ENCODE data around the gene TTC34.
A peak's percentile ranks its signal among the peaks of the same experiment; 100 is the strongest.

The TTC34 gene

GRCh38 chr1:2606396-2606880 is 195.1 kb downstream of the TTC34 start:
- Mint-ChIP-seq H3K4me3 (no peak overlapping the region), H3K9me3 (no peaks in the 10 kb centered on the region), H3K36me3 (ENCODE audit: low read depth) (no peaks in the 10 kb centered on the region), H3K27ac (no peak overlapping the region), H3K4me1 (ENCODE audit: low read depth) (no peaks in the 10 kb centered on the region), H3K27me3 (no peaks in the 10 kb centered on the region)
- DNase-seq, result peak; percentile 25

DNA sequence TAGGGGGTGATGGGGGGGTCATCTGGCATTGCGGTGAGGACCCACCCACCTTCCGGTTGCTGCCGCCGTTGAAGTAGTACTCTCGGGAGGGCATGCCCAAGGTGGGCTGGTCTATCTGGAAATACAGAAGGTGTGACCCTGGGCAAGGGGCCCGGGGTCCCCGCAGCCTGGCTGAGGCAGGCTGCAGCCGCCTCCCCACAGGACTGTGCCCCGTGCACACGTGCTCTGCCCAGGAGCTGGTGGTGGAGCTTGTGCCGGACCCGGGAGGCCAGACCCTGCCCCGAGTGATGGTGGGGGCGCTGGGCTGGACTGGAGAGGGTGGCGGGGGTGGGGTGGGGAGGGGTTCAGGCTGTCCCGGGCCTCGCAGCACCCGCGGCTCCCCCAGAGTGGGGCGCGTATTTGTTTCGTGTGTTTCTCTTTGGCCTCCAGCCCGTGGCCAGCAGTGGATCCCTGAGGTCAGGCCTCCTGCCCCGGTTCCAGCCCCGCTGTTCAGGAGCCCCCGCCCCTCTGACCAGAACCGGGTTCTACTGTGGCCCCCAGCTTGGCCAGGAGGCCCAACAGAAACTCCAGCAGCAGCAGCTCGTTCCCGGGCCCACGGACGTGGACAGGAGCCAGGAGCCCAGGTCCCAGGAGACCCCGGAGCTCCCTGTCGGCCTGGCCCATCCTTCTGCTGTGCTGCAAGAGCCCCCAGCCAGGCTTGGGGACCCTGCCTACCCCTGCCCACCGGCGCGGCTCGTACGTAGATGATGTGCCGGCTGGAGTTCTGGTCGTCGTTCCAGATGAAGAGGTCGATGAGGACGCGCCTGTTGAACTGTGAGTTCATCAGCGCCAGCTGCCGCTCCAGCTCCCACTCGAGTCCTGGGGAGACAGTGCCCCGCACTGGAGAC is 195.7 kb downstream of the TTC34 start:
- DNase-seq, result peak; percentile 12
- H3K27me3 Mint-ChIP-seq, result no peaks in the 10 kb centered on the region
- no peaks in the 10 kb centered on the region for H3K36me3 Mint-ChIP-seq (ENCODE audit: low read depth)
- no peak overlapping the region for H3K4me3 Mint-ChIP-seq
- no peak overlapping the region for H3K27ac Mint-ChIP-seq
- H3K4me1 Mint-ChIP-seq (ENCODE audit: low read depth), result no peaks in the 10 kb centered on the region
- H3K9me3 Mint-ChIP-seq, result no peaks in the 10 kb centered on the region

DNA sequence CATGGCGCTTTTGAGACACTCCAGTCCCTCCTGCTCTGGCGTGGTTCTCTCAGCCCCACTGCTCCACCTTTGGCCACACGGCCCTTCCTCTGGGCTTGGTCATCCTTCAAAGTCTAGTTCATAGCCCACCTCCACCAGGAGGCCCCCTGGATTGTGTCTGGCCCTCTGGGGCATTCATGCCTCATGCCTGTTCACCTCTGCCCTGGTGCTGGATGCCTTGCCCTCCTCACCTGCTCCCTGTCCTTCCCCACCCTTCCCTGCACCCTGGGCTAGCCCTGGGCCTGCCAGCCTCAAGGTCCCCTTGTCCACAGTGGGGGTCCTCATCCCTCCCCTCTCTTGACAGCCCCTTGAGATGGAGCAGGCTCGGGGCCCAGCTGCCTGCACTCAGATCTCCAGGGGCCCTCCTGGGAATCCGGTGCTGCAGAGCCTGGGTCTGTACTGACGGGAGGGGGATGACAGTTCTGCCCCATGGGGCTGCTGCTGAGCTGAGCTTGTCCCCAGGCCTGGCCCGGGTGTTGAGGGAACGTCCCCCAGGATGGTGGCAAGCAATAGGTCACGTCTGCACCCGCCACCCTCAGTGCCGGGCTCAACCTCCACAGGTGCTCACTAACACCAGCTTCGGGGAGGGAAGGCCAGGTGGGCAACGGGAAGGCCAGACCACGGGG is 196.5 kb downstream of the TTC34 start:
- H3K36me3 Mint-ChIP-seq (ENCODE audit: low read depth), result no peaks in the 10 kb centered on the region
- H3K27me3 Mint-ChIP-seq, result no peaks in the 10 kb centered on the region
- H3K27ac Mint-ChIP-seq, result no peak overlapping the region
- H3K4me1 Mint-ChIP-seq (ENCODE audit: low read depth), result no peaks in the 10 kb centered on the region
- no peak overlapping the region for H3K4me3 Mint-ChIP-seq
- no peak for DNase-seq
- no peaks in the 10 kb centered on the region for H3K9me3 Mint-ChIP-seq

DNA sequence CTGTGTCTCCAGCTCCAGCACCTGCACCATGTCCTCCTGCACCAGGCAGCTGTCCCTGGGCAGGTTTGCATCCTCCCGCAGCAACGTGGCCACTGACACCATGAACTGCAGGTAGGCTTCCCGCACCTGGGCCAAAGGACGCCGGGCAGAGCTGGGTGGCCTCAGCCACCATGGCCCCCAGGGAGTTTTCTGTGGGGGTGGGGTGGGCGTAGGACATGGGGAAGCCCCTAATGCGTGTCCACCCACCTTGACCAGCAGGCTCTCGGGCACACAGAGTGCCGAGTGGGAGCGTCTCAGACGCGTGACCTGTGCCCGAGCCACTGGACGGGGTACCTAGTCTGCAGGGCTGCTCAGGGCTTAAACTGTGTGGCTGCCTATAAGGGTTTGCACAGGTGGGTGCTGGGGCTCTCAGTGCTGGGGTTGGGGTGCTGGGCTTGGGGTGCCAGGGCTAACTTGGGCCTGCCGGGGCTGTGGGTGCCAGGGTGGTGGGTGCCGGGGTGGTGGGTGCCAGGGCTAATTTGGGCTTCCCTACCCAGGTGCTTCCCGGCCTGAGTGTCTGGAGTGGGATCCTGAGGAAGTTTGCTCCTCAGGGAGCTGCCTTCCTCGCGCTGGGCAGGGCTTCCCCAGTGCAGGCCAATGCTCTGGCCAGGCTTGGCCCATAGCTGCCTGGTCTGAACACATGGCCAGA is 197.2 kb downstream of the TTC34 start:
- Mint-ChIP-seq H3K27ac (no peak overlapping the region), H3K9me3 (no peaks in the 10 kb centered on the region), H3K27me3 (no peaks in the 10 kb centered on the region), H3K4me1 (ENCODE audit: low read depth) (no peaks in the 10 kb centered on the region), H3K4me3 (no peak overlapping the region), H3K36me3 (ENCODE audit: low read depth) (no peaks in the 10 kb centered on the region)
- no peak for DNase-seq

GRCh38 chr1:2603521-2604155 is 197.9 kb downstream of the TTC34 start:
- no peak for DNase-seq
- H3K36me3 Mint-ChIP-seq (ENCODE audit: low read depth), result no peaks in the 10 kb centered on the region
- H3K27ac Mint-ChIP-seq, result no peak overlapping the region
- H3K4me1 Mint-ChIP-seq (ENCODE audit: low read depth), result no peaks in the 10 kb centered on the region
- peaks cover under 1% of the 10 kb centered on the region for H3K9me3 Mint-ChIP-seq
- no peaks in the 10 kb centered on the region for H3K27me3 Mint-ChIP-seq
- H3K4me3 Mint-ChIP-seq, result no peak overlapping the region

- H3K9me3 Mint-ChIP-seq, result peaks cover 2% of the 10 kb centered on the region
- no peak overlapping the region for H3K27ac Mint-ChIP-seq
- no peak overlapping the region for H3K4me3 Mint-ChIP-seq
- no peaks in the 10 kb centered on the region for H3K27me3 Mint-ChIP-seq
- DNase-seq, result no peak
- H3K4me1 Mint-ChIP-seq (ENCODE audit: low read depth), result no peaks in the 10 kb centered on the region
- H3K36me3 Mint-ChIP-seq (ENCODE audit: low read depth), result no peaks in the 10 kb centered on the region
These were observed 198.5 kb downstream of the TTC34 start for GRCh38 chr1:2602866-2603520.

- H3K27me3 Mint-ChIP-seq, result no peaks in the 10 kb centered on the region
- no peaks in the 10 kb centered on the region for H3K36me3 Mint-ChIP-seq (ENCODE audit: low read depth)
- H3K27ac Mint-ChIP-seq, result no peak overlapping the region
- peaks cover 2% of the 10 kb centered on the region for H3K9me3 Mint-ChIP-seq
- no peak for DNase-seq
- H3K4me3 Mint-ChIP-seq, result no peak overlapping the region
- no peaks in the 10 kb centered on the region for H3K4me1 Mint-ChIP-seq (ENCODE audit: low read depth)
These were observed 199.1 kb downstream of the TTC34 start for GRCh38 chr1:2602311-2602835.

DNA sequence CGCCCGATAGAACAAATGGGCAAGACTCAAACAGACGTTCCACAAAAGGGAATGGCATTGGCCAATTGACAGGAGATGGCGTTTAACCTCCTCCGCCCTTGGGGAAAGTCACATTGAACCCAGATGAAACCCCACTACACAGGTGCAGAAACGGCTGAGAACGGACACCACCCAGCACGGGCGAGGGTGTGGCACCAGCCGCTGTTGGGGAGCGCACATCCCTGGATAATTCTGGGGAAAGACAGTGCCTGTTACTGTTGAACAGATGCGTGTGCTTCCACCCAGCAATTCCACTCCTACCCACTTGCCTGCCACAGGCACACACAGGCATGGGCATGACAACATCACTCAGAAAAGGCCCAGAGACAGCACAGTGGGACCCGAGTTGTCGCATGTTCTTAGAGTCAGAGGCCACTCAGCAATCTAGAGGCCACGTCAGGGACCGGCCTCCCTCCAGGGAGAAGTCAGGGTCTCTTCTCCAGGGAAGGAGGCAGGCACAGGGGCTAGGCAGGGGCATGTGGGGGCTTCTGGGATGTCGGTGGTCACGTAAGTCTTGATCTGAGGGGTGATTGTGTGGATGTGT is 199.7 kb downstream of the TTC34 start:
- H3K36me3 Mint-ChIP-seq (ENCODE audit: low read depth), result no peaks in the 10 kb centered on the region
- no peak overlapping the region for H3K27ac Mint-ChIP-seq

DNA sequence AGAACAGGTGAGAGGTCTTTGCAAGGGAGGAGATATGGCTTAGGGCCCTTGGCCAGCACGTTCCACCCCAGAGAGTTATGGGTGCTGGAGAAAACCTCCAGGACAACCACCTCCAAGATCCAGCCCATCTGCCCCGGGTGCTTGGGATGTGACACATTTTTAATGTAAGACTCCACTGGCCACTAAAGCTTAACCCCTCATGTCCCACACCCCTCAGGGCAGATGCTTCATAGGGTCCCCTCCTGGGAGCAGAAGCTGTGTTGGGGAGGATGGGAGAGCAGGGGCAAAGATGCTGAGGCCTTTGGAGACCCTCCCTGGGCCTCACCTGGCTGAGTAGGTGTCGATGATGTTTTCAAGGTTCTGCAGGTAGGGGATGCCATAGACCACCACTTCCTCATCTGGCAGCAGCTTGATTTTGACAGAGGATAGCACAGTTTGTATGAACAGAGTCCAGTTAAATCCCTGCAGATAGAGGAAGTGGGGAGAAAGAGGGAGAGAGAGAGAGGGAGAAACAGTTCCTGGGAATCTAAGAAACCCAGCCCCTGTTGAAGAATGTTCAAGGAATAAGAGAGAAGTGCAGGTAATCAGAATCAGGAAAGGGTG is 203.1 kb downstream of the TTC34 start:
- no peak for DNase-seq
- Mint-ChIP-seq H3K4me3 (no peak overlapping the region), H3K27me3 (no peaks in the 10 kb centered on the region), H3K4me1 (ENCODE audit: low read depth) (no peaks in the 10 kb centered on the region), H3K9me3 (peaks cover 2% of the 10 kb centered on the region), H3K27ac (no peak overlapping the region), H3K36me3 (ENCODE audit: low read depth) (no peaks in the 10 kb centered on the region)

More for the DNA sequence above, 199.7 kb downstream of the TTC34 start:
- no peak overlapping the region for H3K4me3 Mint-ChIP-seq
- H3K4me1 Mint-ChIP-seq (ENCODE audit: low read depth), result no peaks in the 10 kb centered on the region
- H3K27me3 Mint-ChIP-seq, result no peaks in the 10 kb centered on the region
- H3K9me3 Mint-ChIP-seq, result peaks cover 2% of the 10 kb centered on the region
- no peak for DNase-seq

GRCh38 chr1:2597441-2598328 is 203.8 kb downstream of the TTC34 start:
- H3K4me1 Mint-ChIP-seq (ENCODE audit: low read depth), result peaks cover 1% of the 10 kb centered on the region
- H3K27ac Mint-ChIP-seq, result no peak overlapping the region
- no peaks in the 10 kb centered on the region for H3K27me3 Mint-ChIP-seq
- peaks cover 2% of the 10 kb centered on the region for H3K9me3 Mint-ChIP-seq
- no peak overlapping the region for H3K4me3 Mint-ChIP-seq
- no peak for DNase-seq
- no peaks in the 10 kb centered on the region for H3K36me3 Mint-ChIP-seq (ENCODE audit: low read depth)

DNA sequence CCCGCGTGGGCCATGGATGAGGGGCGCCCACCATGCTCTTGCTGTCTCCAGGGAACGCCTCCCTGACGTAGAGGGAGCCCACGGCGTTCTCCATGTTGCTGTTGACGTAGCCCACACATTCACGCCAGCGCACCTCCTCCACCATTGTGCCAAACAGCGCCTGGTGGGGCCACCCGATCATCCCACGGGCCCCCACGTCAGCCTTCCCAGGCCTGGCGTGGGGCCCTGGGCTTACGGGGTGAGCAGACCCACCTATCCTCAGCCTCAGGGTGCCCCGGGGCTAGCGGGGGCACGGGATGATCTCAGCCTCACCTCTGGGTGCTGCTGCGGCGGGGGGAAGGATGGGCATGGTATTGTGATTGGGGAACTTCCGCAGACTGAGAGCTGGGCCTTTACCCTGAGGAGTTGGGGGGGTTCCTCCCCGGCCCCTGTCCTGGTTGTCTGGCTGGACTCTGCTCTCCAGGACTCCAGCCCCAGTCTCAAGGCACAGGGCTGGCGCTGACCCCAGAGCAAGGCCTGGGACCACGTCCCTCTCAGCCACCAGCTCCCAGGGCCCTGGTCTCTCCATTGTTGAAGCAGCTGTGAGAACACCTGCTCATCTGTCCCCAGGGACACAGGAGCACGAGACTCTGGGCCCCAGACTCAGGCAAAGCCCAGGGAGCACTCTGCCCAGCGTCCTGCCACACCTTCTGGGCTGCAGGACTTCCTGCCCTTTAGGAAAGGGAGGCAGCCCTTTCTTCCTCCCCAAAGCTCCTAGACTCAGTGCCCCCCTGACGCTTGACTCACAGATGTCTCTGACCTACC is 204.8 kb downstream of the TTC34 start:
- Mint-ChIP-seq H3K4me1 (ENCODE audit: low read depth) (peaks cover 2% of the 10 kb centered on the region), H3K27ac (no peak overlapping the region), H3K4me3 (no peak overlapping the region), H3K27me3 (no peaks in the 10 kb centered on the region), H3K36me3 (ENCODE audit: low read depth) (no peaks in the 10 kb centered on the region), H3K9me3 (peaks cover 2% of the 10 kb centered on the region)
- DNase-seq, result no peak
